ENCODE results near the gene CDK19.
"Not testable (repeated sequence)": the region's sequence is repeated elsewhere in the genome, so short reads cannot be mapped to it uniquely, and the experiment has no call there.

DNA sequence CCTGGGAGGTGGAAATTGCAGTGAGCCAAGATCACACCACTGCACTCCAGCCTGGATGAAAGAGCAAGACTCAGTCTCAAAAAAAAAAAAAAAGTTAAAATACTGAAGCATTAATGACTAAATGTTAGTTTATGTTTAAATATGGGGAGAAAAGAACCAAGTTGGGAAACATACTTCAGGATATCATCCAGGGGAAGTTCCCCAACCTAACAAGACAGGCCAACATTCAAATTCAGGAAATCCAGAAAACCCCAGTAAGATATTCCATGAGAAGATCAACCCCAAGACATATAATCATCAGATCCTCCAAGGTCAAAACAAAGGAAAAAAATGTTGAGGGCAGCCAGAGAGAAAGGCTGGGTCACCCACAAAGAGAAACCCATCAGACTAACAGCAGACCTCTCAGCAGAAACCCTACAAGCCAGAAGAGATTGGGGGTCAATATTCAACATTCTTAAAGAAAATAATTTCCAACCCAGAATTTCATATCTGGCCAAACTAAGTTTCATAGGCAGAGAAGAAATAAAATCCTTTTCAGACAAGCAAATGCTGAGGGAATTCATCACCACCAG, 237.6 kb downstream of the CDK19 start:
- not testable (repeated sequence) for TF ChIP-seq EZH2 (IDR thresholded peaks at IDR 0.05); POLR2AphosphoS5 (IDR thresholded peaks at IDR 0.05; ENCODE audit: borderline replicate concordance, low read depth, low read length); FOXP2 (optimal IDR thresholded peaks at IDR 0.05; ENCODE audit: control extremely low read depth, extremely low read length, insufficient read depth)

Measured in SK-N-MC (cell line).